Endothelial cell of umbilical vein (primary cell): ENCODE measurements around the gene RIBC1.

Experiments
- EZH2 ChIP-seq: IDR thresholded peaks from 2 replicates; pipeline ENCODE4 v1.6.1; 2012; ENCODE audit warnings: borderline replicate concordance, low read depth, mild to moderate bottlenecking, moderate library complexity, low read length, inconsistent platforms; ENCODE audit not compliant: severe bottlenecking
- GATA2 ChIP-seq: IDR thresholded peaks from 2 replicates; pipeline ENCODE4 v1.7.0; 2011; ENCODE audit warnings: low read depth, mild to moderate bottlenecking, moderate library complexity, mixed read lengths, low read length; ENCODE audit not compliant: insufficient read length, insufficient read depth
- JUN ChIP-seq: IDR thresholded peaks from 2 replicates; pipeline ENCODE4 v1.6.1; 2011; ENCODE audit warnings: borderline replicate concordance, low read depth; ENCODE audit not compliant: insufficient read length, insufficient read depth
- POLR2A ChIP-seq: IDR thresholded peaks from 2 replicates; pipeline ENCODE4 v1.6.1; 2012; ENCODE audit warnings: low read depth, mild to moderate bottlenecking, control low read depth, low read length
- POLR2AphosphoS5 ChIP-seq: IDR thresholded peaks from 2 replicates; pipeline ENCODE4 v1.6.1; 2012; ENCODE audit warnings: low read depth, mild to moderate bottlenecking, control low read depth, low read length, moderate library complexity; ENCODE audit not compliant: insufficient read depth
- TF ChIP-seq, protein P1 (sequence below), 2 donors: IDR thresholded peaks; 1 replicate in 1 of 2; 2 replicates in 1 of 2; pipeline ENCODE4 v1.5.1; 2011; ENCODE audit warnings: low read length in 2 of 2, mild to moderate bottlenecking in 2 of 2, moderate library complexity in 2 of 2, control low read depth in 1 of 2, inconsistent platforms in 1 of 2, low read depth in 1 of 2; ENCODE audit not compliant: insufficient read depth in 1 of 2; ENCODE audit errors: extremely low read depth in 1 of 2
- TF ChIP-seq, protein P2 (sequence below): IDR thresholded peaks from 2 replicates; pipeline ENCODE4 v1.6.1; 2011; ENCODE audit not compliant: insufficient read depth, insufficient read length

DNA sequence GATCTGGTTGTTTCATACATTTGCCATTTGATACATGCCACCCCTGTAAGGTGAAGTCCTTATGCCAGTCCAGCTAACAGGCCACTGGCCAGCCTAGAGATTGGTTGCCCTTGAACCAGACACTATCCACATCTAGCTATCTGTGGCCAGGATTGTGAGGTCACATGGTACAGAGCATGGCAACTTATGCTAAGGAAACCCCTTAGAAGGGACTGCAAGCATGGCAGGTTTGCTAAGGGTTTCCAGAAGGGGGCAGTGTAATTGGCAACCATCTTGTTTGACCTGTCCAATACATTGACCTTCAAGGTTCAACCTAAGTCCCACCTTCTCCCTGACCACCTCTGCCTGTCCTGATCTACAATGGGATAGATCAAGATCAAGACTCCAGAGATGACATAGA is 47.8 kb upstream of the RIBC1 start:
- TF ChIP-seq, protein P1, sequence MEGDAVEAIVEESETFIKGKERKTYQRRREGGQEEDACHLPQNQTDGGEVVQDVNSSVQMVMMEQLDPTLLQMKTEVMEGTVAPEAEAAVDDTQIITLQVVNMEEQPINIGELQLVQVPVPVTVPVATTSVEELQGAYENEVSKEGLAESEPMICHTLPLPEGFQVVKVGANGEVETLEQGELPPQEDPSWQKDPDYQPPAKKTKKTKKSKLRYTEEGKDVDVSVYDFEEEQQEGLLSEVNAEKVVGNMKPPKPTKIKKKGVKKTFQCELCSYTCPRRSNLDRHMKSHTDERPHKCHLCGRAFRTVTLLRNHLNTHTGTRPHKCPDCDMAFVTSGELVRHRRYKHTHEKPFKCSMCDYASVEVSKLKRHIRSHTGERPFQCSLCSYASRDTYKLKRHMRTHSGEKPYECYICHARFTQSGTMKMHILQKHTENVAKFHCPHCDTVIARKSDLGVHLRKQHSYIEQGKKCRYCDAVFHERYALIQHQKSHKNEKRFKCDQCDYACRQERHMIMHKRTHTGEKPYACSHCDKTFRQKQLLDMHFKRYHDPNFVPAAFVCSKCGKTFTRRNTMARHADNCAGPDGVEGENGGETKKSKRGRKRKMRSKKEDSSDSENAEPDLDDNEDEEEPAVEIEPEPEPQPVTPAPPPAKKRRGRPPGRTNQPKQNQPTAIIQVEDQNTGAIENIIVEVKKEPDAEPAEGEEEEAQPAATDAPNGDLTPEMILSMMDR (IDR thresholded peaks at IDR 0.05; ENCODE audit: extremely low read depth in 1 of 2, insufficient read depth in 1 of 2, low read depth in 1 of 2, low read length in 2 of 2), result no peak
- no peak for TF ChIP-seq POLR2AphosphoS5
- no peak for TF ChIP-seq JUN
- no peak for TF ChIP-seq EZH2
- TF ChIP-seq POLR2A, result no peak
- TF ChIP-seq, protein P2, sequence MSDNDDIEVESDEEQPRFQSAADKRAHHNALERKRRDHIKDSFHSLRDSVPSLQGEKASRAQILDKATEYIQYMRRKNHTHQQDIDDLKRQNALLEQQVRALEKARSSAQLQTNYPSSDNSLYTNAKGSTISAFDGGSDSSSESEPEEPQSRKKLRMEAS, result no peak
- TF ChIP-seq GATA2, result no peak
